AG04450 (cell line): ENCODE results near the gene TUBGCP2. TPM values are rescaled to one million over a fixed set of nuclear protein-coding genes. Genes with fewer than 3 reads are reported as not detected.

Experiments used
- CTCF ChIA-PET: fragments of 300-600, 350-600 bp; formaldehyde crosslinking; extraction: SDS; loops from one replicate; lab custom pipeline; 2022; ENCODE audit warnings: antibody characterized with exemption, inconsistent platforms; lab: Charles Lee
- POLR2A ChIA-PET: fragments of 350-600 bp; formaldehyde crosslinking; extraction: SDS; loops from one replicate; lab custom pipeline; 2021; ENCODE audit warnings: antibody characterized with exemption, inconsistent platforms; lab: Yijun Ruan, JAX
- DNase-seq: peaks from one replicate; pipeline ENCODE4 v3.0.0-alpha.2; 2011; ENCODE audit warnings: low read depth, low spot score
- H3K27ac ChIP-seq: one replicate; pipeline ENCODE4 v1.5.1; 2012; ENCODE audit warnings: low read depth, low read length, control low read depth
- H3K27me3 ChIP-seq: one replicate; pipeline ENCODE4 v1.6.0; 2012; ENCODE audit warnings: low read length; ENCODE audit not compliant: control insufficient read depth, insufficient read depth
- H3K4me3 ChIP-seq: 2 replicates; pipeline ENCODE4 v1.5.1; 2011; ENCODE audit warnings: mild to moderate bottlenecking, low read depth, low read length, control low read depth
- H3K9me3 ChIP-seq: 2 replicates; pipeline ENCODE4 v1.5.1; 2012; ENCODE audit warnings: low read length; ENCODE audit not compliant: control insufficient read depth, insufficient read depth
- CTCF ChIP-seq: IDR thresholded peaks from 2 replicates; pipeline ENCODE4 v1.5.1; 2011; ENCODE audit warnings: low read depth, low read length, control low read depth, inconsistent platforms
- polyA plus RNA-seq: library from polyadenylated mRNA; depleted of rRNA; stranded (reverse); fragments of >200 nt; gene quantifications from 2 replicates; pipeline ENCODE4 v1.2.3, GENCODE V29; 2011

The TUBGCP2 gene
- polyA plus RNA-seq, 1 experiment, result 40.0 TPM

DNA sequence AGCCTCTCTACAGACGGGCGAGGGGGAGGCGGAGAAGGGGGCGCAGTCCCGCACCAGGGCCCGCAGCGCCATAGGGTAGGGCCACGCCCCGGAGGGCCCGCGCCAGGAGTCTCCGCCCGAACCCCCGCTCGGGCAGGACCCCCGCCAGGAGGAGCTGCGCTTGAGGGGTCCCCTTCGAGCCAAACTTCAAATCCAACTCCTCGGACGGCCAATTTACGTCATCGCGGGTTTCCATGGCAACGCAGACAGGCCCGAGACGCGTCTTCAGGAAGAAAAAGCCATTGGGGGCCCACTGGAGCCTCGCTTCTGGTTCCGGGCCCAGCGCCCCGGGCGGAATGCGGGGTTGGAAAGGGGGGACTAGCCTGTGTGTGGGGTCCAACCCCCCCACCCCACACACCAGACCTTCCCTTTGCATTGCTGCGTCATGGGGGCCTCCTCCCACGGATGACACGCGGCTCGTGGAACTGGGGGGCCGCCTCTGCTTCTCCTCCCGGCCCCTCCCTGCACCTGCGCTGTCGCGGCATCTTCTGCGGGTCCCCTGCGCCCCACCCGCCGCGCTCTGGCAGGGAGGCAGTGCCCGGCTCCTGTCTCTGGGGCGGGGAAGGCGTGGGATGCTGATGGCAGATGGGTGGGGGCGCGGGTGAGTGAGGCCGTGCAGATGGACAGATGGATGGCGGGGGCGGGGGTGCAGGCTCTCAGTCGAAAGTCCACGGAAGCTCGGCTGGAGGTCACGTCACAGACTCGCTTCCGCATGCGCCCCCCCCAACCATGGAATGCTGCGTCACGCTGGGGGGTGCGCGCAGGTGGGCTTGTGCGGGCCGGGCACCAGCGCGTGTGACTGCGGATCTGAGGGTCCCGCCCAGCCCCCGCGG, 26.8 kb upstream of the TUBGCP2 start:
- DNase-seq, result no peak
- TF ChIP-seq CTCF, result no peak
- H3K27me3 ChIP-seq, result peaks cover 55% of the 10 kb centered on the region
- no peak overlapping the region for H3K27ac ChIP-seq
- ChIA-PET CTCF (no interaction called here), POLR2A (no interaction called here)
- H3K9me3 ChIP-seq, result peaks cover 19% of the 10 kb centered on the region; the same call in 1 of the 2 replicates
- peak overlapping the region; percentile 48 for H3K4me3 ChIP-seq

- H3K9me3 ChIP-seq, result peaks cover 16% of the 10 kb centered on the region; the same call in 1 of the 2 replicates
- no peak for TF ChIP-seq CTCF
- DNase-seq, result no peak
- POLR2A ChIA-PET, result interaction anchor here (0.7 kb wide), 1 partner anchor 36 kb away, joined by 3 read pairs; no protein-coding TSS in a partner anchor
- peaks cover 55% of the 10 kb centered on the region for H3K27me3 ChIP-seq
- peak overlapping the region; percentile 48 for H3K4me3 ChIP-seq
- CTCF ChIA-PET, result no interaction called here
- H3K27ac ChIP-seq, result no peak overlapping the region
Measured at GRCh38 chr10:133334503-133335245, 26.0 kb upstream of the TUBGCP2 start.

- H3K27ac ChIP-seq, result no peak overlapping the region
- CTCF ChIA-PET, result no interaction called here
- peaks cover 10% of the 10 kb centered on the region; the same call in 1 of the 2 replicates for H3K9me3 ChIP-seq
- H3K4me3 ChIP-seq, result no peak overlapping the region
- TF ChIP-seq CTCF, result no peak
- POLR2A ChIA-PET, result no interaction called here
- peaks cover 55% of the 10 kb centered on the region for H3K27me3 ChIP-seq
- no peak for DNase-seq
Measured at GRCh38 chr10:133332936-133333699, 24.4 kb upstream of the TUBGCP2 start.

GRCh38 chr10:133329491-133330202, 21.0 kb upstream of the TUBGCP2 start:
- TF ChIP-seq CTCF, result peak; percentile 95
- Histone ChIP-seq H3K4me3 (peak overlapping the region; percentile 35), H3K9me3 (peaks cover 3% of the 10 kb centered on the region; the same call in 1 of the 2 replicates), H3K27me3 (peaks cover 42% of the 10 kb centered on the region), H3K27ac (no peak overlapping the region)
- POLR2A ChIA-PET, result interaction anchor here (1.5 kb wide), 1 partner anchor 49 kb away, joined by 4 read pairs; the partner anchor contains the start of gene PAOX
- CTCF ChIA-PET, result interaction anchor here (0.5 to 2.1 kb wide), 77 partner anchors 9 to 1264 kb away, joined by 3 to 26 read pairs (median 5); partner anchors contain the start of genes FUOM, MTG1, PAOX and PRAP1
- DNase-seq, result peak; percentile 74
